DMS 273 (cell line): ENCODE data around the gene ASB10.

Experiments used
- DNase-seq: peaks from one replicate; lab custom pipeline; 2025; ENCODE audit not compliant: unreplicated experiment; lab: John Stamatoyannopoulos, UW

The ASB10 gene

GRCh38 chr7:151167197-151167961 lies 19.7 kb downstream of the ASB10 start, which contains the start of gene GBX1:
TSS of gene GBX1 (minus strand) at chr7:151167694. CDS start at chr7:151167548, 146 bp downstream.
- DNase-seq = peak; percentile 76

- DNase-seq = peak; percentile 61
Observed at GRCh38 chr7:151166629-151167196, 20.3 kb downstream of the ASB10 start.

- DNase-seq = no peak
Observed at GRCh38 chr7:151161757-151162156, 25.3 kb downstream of the ASB10 start.

- DNase-seq = no peak
Observed at GRCh38 chr7:151157645-151158329, 29.3 kb downstream of the ASB10 start.

GRCh38 chr7:151152643-151153513 lies 34.2 kb downstream of the ASB10 start:
- no peak for DNase-seq

DNA sequence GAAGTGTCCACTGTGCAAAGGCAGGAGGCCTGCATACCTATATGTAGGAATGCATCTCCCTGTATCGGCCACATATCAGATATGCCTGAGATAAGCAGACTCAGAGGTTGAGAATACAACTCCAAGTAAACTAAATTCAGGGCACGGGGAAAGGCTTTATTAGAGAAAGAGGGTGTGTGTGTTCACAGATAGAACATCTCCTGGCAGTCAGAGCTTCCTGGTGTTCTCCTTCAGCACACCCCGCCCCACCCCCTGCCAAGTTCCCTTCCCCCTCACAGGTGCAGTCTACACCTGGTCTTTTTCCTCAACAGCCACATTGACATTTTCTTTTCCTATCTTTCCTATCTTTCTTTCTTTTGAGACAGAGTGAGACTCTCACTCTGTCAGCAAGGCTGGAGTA lies 36.7 kb downstream of the ASB10 start:
- DNase-seq = no peak

GRCh38 chr7:151148319-151149259 lies 38.5 kb downstream of the ASB10 start:
- no peak for DNase-seq

DNA sequence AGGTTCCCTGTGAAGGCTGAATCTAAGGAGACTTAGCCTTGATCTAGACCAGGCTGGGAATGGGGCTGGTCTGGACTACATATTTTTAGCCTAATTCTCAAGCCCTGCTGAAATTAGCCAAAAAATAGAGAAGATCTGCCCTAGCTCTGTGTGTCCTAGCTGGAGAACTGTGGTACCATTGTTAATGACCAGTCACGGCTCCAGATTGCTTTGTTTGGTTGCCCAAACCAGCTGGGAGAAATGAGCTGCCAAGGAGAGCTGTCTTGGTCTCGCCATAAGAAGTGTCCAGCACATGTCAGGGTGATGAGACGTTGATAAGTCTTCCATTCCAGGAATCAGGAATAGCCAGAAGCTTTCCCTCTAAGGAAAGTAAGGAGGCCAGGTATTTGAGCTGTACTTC lies 40.3 kb downstream of the ASB10 start:
- no peak for DNase-seq

GRCh38 chr7:151144387-151144786 lies 42.7 kb downstream of the ASB10 start:
- DNase-seq = no peak

- peak; percentile 98 for DNase-seq
Observed at GRCh38 chr7:151143261-151144015, 43.6 kb downstream of the ASB10 start.

DNA sequence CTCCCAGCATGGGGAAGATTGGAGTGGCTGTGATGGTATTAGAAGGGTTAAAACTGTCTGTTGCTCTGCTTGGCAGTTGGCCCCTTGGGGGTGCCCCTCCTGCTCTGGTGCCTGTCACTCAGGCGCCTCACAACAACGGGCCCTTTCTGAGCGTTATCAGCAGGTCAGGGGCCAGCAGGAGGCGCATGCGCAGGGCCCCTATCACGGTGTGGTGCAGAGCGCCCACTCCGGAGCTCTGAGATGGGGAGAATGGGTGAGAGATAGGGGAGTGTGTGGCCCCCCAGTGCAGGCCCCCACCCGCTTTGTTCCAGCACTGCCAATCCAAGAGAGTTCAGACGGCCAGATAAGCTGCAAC lies 44.4 kb downstream of the ASB10 start:
- peak; percentile 87 for DNase-seq

DNA sequence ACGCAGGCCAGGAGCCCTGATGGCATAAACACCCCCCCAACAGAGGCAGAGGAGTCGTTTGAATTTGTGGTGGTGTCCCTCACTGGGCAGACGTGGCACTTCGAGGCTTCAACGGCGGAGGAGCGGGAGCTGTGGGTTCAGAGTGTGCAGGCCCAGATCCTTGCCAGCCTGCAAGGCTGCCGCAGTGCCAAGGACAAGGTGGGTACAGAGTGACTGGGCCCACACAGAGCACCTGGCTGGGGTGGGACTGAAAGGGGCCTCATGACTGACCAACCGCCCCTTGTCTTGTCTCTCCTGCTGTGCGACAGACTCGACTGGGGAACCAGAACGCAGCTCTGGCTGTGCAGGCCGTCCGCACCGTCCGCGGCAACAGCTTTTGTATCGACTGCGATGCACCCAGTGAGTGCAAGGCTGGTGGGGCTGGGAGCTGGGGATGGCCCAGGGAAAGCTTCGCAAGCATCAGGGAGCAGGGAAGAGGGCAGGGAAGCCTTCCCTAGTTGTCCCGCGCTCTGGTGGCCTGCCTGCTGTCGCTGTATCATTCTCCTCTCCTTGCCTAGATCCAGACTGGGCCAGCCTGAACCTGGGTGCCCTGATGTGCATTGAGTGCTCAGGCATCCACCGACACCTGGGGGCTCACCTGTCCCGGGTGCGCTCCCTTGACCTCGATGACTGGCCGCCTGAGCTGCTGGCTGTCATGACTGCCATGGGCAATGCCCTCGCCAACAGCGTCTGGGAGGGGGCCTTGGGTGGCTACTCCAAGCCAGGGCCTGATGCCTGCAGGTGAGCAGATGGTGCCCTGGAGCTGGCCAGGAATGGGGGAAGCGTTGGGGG lies 45.0 kb downstream of the ASB10 start:
- peak; percentile 73 for DNase-seq

GRCh38 chr7:151141311-151141854 lies 45.7 kb downstream of the ASB10 start:
- DNase-seq = peak; percentile 97

DNA sequence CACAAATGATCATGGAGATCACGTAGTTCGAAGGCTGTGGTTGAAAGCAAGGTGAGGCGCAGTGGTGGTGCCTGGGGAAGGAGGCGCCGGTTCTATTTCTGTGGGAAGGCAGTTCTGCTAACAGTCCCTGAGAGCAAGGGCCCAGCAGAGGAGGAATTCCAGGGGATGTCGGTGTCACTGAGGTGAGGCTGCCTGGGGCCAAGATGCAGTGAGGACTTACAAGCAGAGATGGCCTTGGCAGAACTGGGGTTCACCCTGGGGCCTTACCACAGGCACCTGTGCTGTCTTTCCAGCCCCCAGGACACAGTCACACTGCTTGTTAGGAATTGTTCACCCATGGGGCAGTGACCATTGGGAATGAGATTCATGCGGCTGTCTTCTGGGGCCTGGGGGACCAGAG lies 46.2 kb downstream of the ASB10 start:
- DNase-seq = no peak

- DNase-seq = no peak
Observed at GRCh38 chr7:151139791-151140190, 47.3 kb downstream of the ASB10 start.

DNA sequence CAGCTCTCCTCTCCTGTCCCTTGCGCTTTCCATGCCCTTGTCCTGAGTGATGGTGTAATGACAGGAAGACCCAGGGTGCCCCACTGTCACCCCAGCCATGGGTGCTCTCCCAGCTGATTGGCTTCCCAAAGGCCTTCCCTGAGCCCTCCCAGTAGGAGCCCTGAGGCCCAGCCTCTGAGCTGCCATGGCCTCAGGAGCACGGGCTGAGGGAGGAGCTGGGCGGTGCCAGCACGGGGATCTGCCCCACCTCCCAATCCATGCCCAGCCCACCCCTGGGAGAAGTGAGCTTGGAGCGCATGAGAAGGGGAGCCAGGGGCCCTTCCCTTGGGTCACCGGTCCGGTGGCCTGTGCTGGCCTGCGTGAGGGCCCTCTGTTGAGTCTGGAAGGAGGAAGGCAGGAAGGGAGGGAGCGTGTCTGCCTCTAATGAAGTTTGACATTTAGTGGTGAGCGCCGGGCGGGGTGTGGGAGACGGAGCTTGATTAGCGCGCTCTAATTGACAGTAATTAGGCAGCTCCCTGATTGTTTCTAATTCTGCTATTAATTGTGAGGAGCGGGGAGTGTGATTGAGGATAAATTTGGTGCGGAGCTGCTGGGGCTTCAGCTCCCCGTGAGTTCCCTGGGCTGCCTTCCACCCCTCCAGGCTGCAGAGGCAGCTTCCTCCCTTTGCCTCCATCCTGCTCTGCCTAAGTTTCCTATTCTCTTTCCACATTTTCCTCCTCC lies 47.8 kb downstream of the ASB10 start:
- peak; percentile 56 for DNase-seq

DNA sequence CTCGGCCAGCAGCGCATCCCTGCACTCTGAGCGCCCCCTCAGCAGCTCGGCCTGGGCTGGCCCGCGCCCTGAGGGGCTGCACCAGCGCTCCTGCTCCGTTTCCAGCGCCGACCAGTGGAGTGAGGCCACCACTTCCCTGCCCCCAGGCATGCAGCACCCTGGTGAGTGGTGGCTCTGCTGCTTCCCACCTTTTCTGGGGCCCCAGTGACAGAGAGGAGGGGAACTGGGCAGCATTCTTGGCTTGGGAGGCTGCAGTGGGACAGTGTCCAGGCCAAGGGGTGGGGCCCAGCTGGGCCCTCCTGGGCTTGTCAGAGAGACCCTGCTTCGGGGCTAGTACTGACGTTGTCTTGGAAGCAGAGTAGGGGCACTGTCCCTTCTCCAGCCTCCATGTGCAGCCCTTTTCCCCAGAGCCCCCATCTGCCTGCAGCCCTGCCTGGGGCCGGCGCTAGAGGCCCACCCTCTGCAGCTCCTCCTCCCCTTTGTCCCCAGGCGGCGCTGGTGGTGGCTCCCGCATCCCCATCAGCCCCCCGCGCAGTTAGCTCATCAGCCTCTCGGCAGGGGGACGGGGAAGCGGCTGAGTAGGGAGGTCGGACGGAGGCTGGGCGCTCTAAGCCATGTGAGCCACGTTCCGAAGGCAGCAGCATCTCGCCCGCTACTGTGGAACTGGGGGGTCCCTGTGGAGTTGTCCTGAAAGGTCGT lies 48.7 kb downstream of the ASB10 start:
- DNase-seq = no peak
